Large intestine (tissue), 3 donors: Measurements from ENCODE around the gene PMAIP1. TPM values are rescaled to one million over a fixed set of nuclear protein-coding genes. Genes with fewer than 3 reads are reported as not detected.
"Not testable (repeated sequence)": the region's sequence is repeated elsewhere in the genome, so short reads cannot be mapped to it uniquely, and the experiment has no call there.

ENCODE experiments used
- DNase-seq, 2 donors: peaks; one replicate each; pipeline versions ENCODE4 v3.0.0 to v3.0.0-alpha.2; 2013
- H3K27ac ChIP-seq: one replicate; pipeline ENCODE4 v1.5.1; 2013; ENCODE audit warnings: low read length
- H3K27me3 ChIP-seq: 2 replicates; pipeline ENCODE4 v1.6.1; 2013; ENCODE audit warnings: low read length; ENCODE audit not compliant: control insufficient read depth, insufficient read depth
- H3K36me3 ChIP-seq: 2 replicates; pipeline ENCODE4 v1.6.1; 2013; ENCODE audit warnings: low read length; ENCODE audit not compliant: control insufficient read depth, insufficient read depth
- H3K4me1 ChIP-seq: one replicate; pipeline ENCODE4 v1.6.1; 2013; ENCODE audit warnings: low read length; ENCODE audit not compliant: control insufficient read depth, insufficient read depth
- H3K4me3 ChIP-seq: one replicate; pipeline ENCODE4 v1.5.1; 2013; ENCODE audit warnings: low read length
- H3K9me3 ChIP-seq: one replicate; pipeline ENCODE4 v1.6.1; 2013; ENCODE audit warnings: mild to moderate bottlenecking, low read depth, low read length, moderate library complexity; ENCODE audit not compliant: control insufficient read depth
- WGBS: methylation state at CpG from one replicate; pipeline ENCODE4 v1.1.5; 2013; ENCODE audit warnings: low lambda C conversion rate; ENCODE audit not compliant: insufficient coverage; 5-methylcytosine and 5-hydroxymethylcytosine counted together
- polyA plus RNA-seq: library from polyadenylated mRNA; unstranded; fragments of 120-200 nt; gene quantifications from one replicate; pipeline ENCODE4 v1.2.1, GENCODE V29; 2013

PMAIP1 gene
- polyA plus RNA-seq, 1 donor, result 10.4 TPM

DNA sequence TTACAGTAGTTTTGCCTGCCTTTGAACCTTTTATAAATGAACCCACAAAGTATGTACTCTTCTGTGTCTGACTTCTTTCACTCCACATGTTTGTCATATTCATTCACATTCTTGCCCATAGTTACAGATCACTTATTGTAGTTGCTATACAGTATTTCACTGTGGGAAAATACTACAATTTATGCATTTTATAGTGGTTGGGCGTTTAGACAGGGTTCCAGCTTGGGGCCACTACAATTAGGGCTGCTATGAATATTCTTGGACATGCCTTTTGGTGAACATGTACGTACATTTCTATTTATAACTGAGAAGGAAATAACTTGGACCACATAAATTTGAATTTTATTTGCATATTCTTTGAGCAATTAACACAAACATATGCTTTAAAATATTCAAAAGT is 15.4 kb upstream of the PMAIP1 start:
- Histone ChIP-seq H3K9me3 (no peaks in the 10 kb centered on the region), H3K4me1 (peaks cover 26% of the 10 kb centered on the region), H3K27me3 (no peaks in the 10 kb centered on the region), H3K27ac (no peak overlapping the region), H3K4me3 (no peak overlapping the region), H3K36me3 (no peaks in the 10 kb centered on the region)
- no peak for DNase-seq
- 100% methylated on average over 1 of the region's 2 CpGs for WGBS

- Histone ChIP-seq H3K27ac (no peak overlapping the region), H3K36me3 (no peaks in the 10 kb centered on the region), H3K9me3 (no peaks in the 10 kb centered on the region), H3K27me3 (no peaks in the 10 kb centered on the region), H3K4me3 (no peak overlapping the region), H3K4me1 (peaks cover 26% of the 10 kb centered on the region)
- no peak for DNase-seq
- WGBS, result 60% methylated on average over 1 of the region's 6 CpGs
These were observed 14.1 kb upstream of the PMAIP1 start for GRCh38 chr18:59885579-59886163.

DNA sequence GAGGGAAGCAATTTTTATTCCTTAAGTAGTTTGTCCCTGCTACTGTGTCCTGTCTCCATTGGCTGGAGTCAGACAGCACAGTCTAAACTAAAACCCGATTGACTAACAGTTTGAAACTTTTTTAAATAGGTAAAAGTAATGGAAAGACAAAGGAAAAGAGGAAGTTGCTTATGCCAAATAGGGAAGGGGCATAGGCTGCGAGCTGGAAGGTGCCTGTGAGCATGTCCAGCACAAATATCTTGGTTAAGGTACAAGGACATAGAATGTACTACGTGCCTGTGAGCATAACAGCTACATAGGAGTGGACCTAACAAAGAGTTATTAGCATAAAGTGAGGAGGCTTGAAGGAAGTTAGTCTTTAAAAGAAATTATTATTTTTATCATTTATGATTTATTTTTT is 13.4 kb upstream of the PMAIP1 start:
- H3K27ac ChIP-seq, DNase-seq, H3K9me3 ChIP-seq, H3K27me3 ChIP-seq, H3K4me3 ChIP-seq, H3K36me3 ChIP-seq: not testable (repeated sequence)
- peaks cover 21% of the 10 kb centered on the region for H3K4me1 ChIP-seq
- WGBS, result 100% methylated on average over 1 of the region's 3 CpGs

- DNase-seq, result no peak
- Histone ChIP-seq H3K4me1 (no peaks in the 10 kb centered on the region), H3K36me3 (no peaks in the 10 kb centered on the region), H3K27me3 (peaks cover 3% of the 10 kb centered on the region), H3K27ac (no peak overlapping the region), H3K9me3 (no peaks in the 10 kb centered on the region), H3K4me3 (no peak overlapping the region)
- WGBS, result 78% methylated on average over 1 of the region's 3 CpGs
These were observed 7.7 kb upstream of the PMAIP1 start for GRCh38 chr18:59892123-59892522.

DNA sequence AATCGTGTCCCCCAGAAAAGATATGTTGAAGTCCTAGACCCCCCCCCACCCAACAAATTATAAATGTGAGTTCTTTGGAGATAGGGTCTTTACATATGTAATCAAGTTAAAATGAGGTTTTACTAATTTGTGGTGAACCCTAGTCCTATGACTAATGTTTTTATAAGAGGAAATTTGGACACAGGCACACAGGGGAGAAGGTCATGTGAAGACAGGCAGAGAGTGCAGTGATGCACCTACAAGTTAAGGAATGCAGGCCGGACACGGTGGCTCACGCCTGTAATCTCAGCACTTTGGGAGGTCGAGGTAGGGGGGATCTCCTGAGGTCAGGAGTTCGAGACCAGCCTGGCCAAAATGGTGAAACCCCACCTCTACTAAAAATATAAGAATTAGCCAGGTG is 5.8 kb upstream of the PMAIP1 start:
- Histone ChIP-seq H3K27me3 (peaks cover 17% of the 10 kb centered on the region), H3K4me3 (no peak overlapping the region), H3K9me3 (no peaks in the 10 kb centered on the region), H3K27ac (no peak overlapping the region), H3K36me3 (no peaks in the 10 kb centered on the region), H3K4me1 (peaks cover 5% of the 10 kb centered on the region)
- no CpG with 5 or more reads among the region's 6 CpGs for WGBS
- DNase-seq, result no peak

- Histone ChIP-seq H3K36me3 (no peaks in the 10 kb centered on the region), H3K4me3 (no peak overlapping the region), H3K27me3 (peaks cover 36% of the 10 kb centered on the region), H3K9me3 (no peaks in the 10 kb centered on the region), H3K4me1 (peaks cover 5% of the 10 kb centered on the region), H3K27ac (no peak overlapping the region)
- WGBS, result 100% methylated on average over 3 of the region's 9 CpGs
- no peak for DNase-seq
These were observed 2.4 kb upstream of the PMAIP1 start for GRCh38 chr18:59897321-59897954.

- H3K36me3 ChIP-seq, result peaks cover 2% of the 10 kb centered on the region
- no peak overlapping the region for H3K4me3 ChIP-seq
- DNase-seq, result no peak
- H3K27ac ChIP-seq, result no peak overlapping the region
- peaks cover 5% of the 10 kb centered on the region for H3K4me1 ChIP-seq
- H3K9me3 ChIP-seq, result no peaks in the 10 kb centered on the region
- WGBS, result no CpG with 5 or more reads among the region's 4 CpGs
- H3K27me3 ChIP-seq, result peaks cover 37% of the 10 kb centered on the region
These were observed 1.7 kb upstream of the PMAIP1 start for GRCh38 chr18:59898093-59898492.

GRCh38 chr18:59898609-59899297 is 1.0 kb upstream of the PMAIP1 start:
- Histone ChIP-seq H3K27ac (peak overlapping the region; percentile 86), H3K9me3 (no peaks in the 10 kb centered on the region), H3K36me3 (peaks cover 2% of the 10 kb centered on the region), H3K4me3 (peak overlapping the region; percentile 80), H3K4me1 (peaks cover 5% of the 10 kb centered on the region), H3K27me3 (peaks cover 37% of the 10 kb centered on the region)
- WGBS, result no CpG with 5 or more reads among the region's 33 CpGs
- no peak for DNase-seq

GRCh38 chr18:59900222-59901128 is 679 bp downstream of the PMAIP1 start:
- peak overlapping the region; percentile 80 for H3K4me3 ChIP-seq
- WGBS, result no CpG with 5 or more reads among the region's 51 CpGs
- H3K27ac ChIP-seq, result peak overlapping the region; percentile 95
- H3K4me1 ChIP-seq, result peaks cover 5% of the 10 kb centered on the region
- H3K9me3 ChIP-seq, result no peaks in the 10 kb centered on the region
- peaks cover 37% of the 10 kb centered on the region for H3K27me3 ChIP-seq
- H3K36me3 ChIP-seq, result peaks cover 2% of the 10 kb centered on the region
- peak; percentile 61 to 86 for DNase-seq
